Prostate gland (tissue), 2 donors: ENCODE data around the gene CCDC63.

Experiments
- CTCF ChIP-seq, 4 experiments: fragments of 200-600 bp in 2 of 4; fragments of 450-650 bp in 2 of 4; sonication (generic) in 2 of 4; IDR thresholded peaks; 1 replicate in 3 of 4; 2 replicates in 1 of 4; pipeline ENCODE4 v1.5.1; 2016 to 2019; ENCODE audit warnings: antibody characterized with exemption in 4 of 4, mild to moderate bottlenecking in 2 of 4, moderate library complexity in 2 of 4
- POLR2A ChIP-seq: fragments of 450-650 bp; IDR thresholded peaks from one replicate; pipeline ENCODE4 v1.6.1; 2016; ENCODE audit warnings: antibody characterized with exemption, mild to moderate bottlenecking
- POLR2AphosphoS5 ChIP-seq: sonication (generic); formaldehyde crosslinking; IDR thresholded peaks from one replicate; pipeline ENCODE4 v1.6.1; 2017; ENCODE audit warnings: antibody characterized with exemption

GRCh38 chr12:110813756-110814155 lies 33.0 kb upstream of the CCDC63 start:
- no peak for TF ChIP-seq POLR2A
- TF ChIP-seq CTCF (IDR thresholded peaks at IDR 0.05) = no peak
- no peak for TF ChIP-seq POLR2AphosphoS5
